Stimulated activated CD8-positive, alpha-beta memory T cell treated with anti-CD3 and anti-CD28 coated beads, Interleukin-7, amount 100 ng/mL, for 24 hours (primary cell): ENCODE measurements around the gene STRIT1.
"Not testable (repeated sequence)": the region's sequence is repeated elsewhere in the genome, so short reads cannot be mapped to it uniquely, and the experiment has no call there.

Experiments
- DNase-seq: peaks from one replicate; pipeline ENCODE4 v3.0.0-alpha.2; 2020; ENCODE audit warnings: low read depth

The STRIT1 gene

GRCh38 chr3:155313300-155313699 is 19.8 kb upstream of the STRIT1 start:
- no peak for DNase-seq

GRCh38 chr3:155312781-155313180 is 19.3 kb upstream of the STRIT1 start:
- no peak for DNase-seq

DNA sequence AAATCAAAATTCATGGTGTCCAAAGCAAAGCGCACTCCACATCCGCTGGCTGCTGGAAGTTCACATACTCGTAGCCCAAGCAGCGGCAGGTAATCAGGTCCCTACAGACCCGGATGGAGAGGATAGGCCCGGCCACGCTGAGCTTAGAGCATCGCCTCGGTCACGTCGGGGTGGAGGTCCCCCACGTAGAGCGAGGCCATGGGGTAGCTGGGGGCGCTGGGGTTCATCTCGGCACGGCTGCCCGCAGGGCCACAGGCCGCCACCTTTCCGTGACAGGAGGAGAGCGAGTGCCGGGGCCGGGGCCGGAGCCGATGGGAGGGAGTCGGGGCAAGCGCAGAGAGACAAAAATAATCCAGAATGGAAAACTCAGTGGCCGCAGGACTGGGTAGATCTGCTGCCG is 16.1 kb upstream of the STRIT1 start:
- DNase-seq, result no peak

- no peak for DNase-seq
These were observed 15.3 kb upstream of the STRIT1 start for GRCh38 chr3:155308831-155309230.

- DNase-seq, result no peak
These were observed 13.7 kb upstream of the STRIT1 start for GRCh38 chr3:155307183-155307582.

GRCh38 chr3:155304394-155304793 is 10.9 kb upstream of the STRIT1 start:
- no peak for DNase-seq

- no peak for DNase-seq
These were observed 10.1 kb upstream of the STRIT1 start for GRCh38 chr3:155303540-155304097.

DNA sequence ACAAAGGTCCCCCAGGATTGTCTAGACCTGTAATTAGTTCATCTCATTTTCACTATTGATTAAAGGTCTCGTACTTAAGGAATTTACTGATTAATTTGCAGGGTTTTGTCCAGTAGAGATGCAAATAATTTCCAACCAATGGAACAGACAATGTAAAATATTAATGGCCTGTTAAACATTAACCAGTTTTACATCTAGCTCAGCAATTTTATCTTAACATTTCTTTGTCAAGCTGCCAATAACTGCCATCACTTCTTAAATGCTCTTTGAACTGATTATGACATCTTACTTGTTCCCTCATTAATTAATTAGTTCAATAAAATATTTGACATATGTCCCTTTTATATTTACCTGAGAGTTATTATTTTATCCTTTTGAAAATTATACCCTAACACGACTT is 9.4 kb upstream of the STRIT1 start:
- DNase-seq, result no peak

DNA sequence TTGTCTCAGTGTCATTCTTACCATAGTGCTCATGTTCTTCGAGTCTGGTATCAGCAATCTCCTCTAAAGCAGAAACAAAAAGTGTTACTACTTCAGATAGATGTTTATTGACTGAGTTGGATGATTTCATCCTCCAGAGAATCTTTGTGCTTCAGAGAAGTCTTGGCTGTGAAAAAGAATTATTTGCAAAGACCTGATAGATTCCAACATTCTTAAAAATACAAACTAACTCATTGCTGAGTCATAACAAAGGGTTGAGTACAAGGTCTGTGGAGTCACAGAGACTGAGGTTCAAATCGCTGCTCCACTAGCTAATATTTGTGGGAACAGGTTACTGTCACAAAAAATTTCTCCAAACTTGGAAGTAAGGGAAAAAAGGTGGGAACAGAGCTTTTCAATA is 9.0 kb upstream of the STRIT1 start:
- DNase-seq, result no peak

- no peak for DNase-seq
These were observed 3.6 kb upstream of the STRIT1 start for GRCh38 chr3:155297100-155297499.

DNA sequence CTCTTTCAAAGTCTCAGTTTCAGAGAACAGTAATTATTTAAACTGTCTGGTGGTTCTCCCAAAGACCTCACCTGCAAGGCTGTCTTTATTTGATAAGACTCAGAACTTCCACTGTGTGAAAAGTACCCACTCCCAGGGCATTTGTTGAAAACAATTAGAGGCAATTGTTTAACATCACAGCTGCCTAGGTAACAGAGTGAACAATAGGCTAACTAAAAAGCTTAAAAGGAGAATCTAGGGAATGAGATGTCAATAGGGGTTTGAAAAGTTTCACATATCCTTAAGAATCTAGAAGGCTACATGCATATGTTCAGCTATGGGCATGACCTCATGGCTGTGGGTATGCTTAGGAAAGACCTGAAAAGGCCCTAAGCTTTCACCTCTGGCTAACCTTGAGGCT is 2.9 kb upstream of the STRIT1 start:
- DNase-seq, result no peak

GRCh38 chr3:155292693-155293092 is 790 bp downstream of the STRIT1 start:
- DNase-seq, result no peak

- DNase-seq, result no peak
These were observed 1.4 kb downstream of the STRIT1 start for GRCh38 chr3:155292133-155292532.

DNA sequence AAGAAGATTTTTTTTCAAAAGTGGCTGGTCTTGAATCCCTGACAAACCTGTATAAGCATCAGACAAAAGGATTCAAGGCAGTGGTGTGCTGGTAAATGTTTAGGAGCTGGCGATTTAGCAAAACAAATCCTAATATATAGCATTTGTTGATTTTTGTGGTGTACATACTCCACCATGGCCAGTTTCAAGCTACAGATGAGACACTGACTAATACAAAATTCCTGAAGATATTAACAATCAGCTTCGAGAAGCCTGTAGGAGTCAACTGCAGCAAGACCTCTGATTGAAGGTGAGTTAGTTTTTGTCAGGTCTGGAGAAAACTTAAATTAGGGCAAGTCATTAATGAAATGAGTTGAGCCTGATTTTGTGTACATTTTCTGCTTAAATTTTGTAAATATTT is 6.7 kb downstream of the STRIT1 start:
- DNase-seq, result no peak

DNA sequence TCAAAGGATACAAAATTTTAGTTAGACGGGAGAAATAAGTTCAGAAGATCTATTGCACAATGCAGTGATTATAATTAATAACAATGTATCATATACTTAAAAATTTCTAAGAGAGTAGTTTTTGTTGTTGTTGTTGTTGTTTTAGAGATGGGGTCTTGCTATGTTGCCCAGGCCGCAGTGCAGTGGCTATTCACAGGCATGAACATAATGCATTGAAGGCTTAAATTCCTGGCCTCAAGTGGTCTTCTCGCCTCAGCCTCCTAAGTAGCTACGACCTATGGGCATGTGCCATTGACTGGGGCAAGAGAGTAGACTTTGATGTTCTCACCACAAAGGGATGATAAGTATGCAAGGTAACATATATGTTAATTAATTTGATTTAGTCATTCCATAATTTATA is 7.5 kb downstream of the STRIT1 start:
- DNase-seq, result no peak

DNA sequence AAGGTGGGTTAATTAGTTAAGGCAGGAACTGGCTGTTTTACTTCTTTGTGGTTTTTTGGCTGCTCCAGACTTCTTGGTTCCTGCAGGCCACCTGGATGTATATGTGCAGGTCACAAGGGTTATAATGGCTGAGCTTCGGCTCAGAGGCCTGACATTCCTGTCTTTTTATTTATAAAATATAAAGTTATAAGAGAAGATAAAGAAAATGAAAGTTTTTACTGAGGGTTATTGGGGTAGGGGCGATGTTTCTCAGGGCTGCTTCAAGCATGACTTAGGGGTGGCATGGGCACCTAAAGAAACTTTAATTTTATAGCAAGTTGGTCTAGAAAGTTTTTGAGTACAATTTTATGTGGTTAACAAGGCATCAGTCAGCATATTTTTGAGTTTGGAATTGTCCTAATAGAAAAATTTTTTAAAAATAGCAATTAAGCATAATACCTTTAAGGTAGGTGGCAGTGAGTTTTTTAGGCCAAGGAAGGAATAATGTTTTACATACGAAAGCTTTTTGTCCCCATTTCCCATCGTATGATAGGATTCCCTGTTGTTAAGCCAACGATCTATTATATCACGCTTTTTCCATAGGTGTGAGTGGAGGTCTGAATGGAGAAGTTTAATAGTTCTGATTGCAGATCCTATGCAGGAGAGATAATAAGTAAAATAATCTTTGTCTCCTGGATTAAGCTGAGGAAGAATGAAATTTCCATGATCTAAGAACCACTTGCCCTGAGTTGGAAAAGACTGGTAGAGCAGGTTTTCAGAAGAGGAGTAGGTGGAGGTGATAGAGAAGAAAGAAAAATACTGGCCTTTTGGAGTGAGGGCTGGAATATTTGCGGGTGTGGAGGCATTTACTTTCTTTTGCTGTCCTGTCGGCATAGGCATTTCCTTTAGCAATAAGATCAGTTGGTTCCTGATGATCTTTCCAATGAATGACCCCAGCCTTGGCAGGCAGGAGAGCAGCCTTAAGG is 10.1 kb downstream of the STRIT1 start:
- no peak for DNase-seq

GRCh38 chr3:155282385-155283091 is 10.9 kb downstream of the STRIT1 start:
- no peak for DNase-seq

DNA sequence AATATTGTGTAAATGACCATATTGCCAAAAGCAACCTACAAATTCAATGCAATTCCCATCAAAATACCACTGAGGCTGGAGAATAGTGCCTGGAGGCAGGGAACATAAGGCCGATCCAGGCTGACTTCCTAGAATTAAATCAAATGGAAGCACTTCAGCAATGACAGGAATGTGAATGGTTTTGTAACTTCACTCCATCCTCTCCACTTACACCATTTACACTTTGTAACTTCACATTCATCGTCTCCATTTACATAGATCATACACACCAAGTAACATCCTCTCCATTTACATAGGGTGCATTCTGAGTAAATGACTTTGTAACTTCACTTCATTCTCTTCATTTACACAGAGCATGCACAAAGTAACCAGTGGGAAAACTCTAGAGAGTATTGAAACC is 11.6 kb downstream of the STRIT1 start:
- DNase-seq, result no peak

DNA sequence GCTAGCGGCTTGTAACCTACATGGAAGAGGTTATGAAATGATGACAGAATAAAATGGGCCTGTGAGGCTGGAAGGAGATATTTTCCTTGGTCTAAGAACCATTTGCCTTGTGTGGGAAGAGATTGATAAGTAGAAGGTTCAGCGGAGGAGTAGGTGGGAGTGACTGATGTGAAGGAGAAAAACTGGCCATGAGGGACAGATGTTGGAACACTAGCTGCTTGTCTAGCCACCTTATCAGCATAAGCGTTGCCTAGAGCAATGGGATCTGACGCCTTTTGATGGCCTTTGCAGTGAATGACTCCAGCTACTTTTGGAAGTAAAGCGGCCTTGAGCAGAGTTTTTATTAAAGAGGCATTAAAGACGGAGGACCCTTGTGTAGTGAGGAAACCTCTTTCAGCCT is 17.4 kb downstream of the STRIT1 start:
- not testable (repeated sequence) for DNase-seq

- DNase-seq, result not testable (repeated sequence)
These were observed 18.2 kb downstream of the STRIT1 start for GRCh38 chr3:155275159-155275754.

DNA sequence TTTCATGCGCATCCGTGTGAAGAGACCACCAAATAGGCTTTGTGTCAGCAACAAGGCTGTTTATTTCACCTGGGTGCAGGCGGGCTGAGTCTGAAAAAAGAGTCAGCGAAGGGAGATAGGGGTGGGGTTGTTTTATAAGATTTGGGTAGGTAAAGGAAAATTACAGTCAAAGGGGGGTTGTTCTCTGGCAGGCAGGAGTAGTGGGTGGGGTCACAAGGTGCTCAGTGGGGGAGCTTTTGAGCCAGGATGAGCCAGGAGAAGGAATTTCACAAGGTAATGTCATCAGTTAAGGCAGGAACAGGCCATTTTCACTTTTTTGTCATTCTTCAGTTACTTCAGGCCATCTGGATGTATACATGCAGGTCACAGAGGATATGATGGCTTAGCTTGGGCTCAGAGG is 19.0 kb downstream of the STRIT1 start:
- not testable (repeated sequence) for DNase-seq

- no peak for DNase-seq
These were observed 22.2 kb downstream of the STRIT1 start for GRCh38 chr3:155271343-155271613.
